H1 (cell line): Measurements from ENCODE around the gene ADGRL3. TPM values are rescaled to one million over a fixed set of nuclear protein-coding genes. Genes with fewer than 3 reads are reported as not detected.

Experiments used
- CTCF ChIA-PET: fragments of 300-600 bp; sonication (Branson Sonifier 250); formaldehyde crosslinking; loops from one replicate; lab custom pipeline; 2021; ENCODE audit not compliant: partially characterized antibody; lab: Charles Lee
- POLR2A ChIA-PET: fragments of 300-600 bp; sonication (Branson Sonifier 250); formaldehyde crosslinking; loops from one replicate; lab custom pipeline; 2021; ENCODE audit warnings: inconsistent platforms; ENCODE audit not compliant: partially characterized antibody; lab: Charles Lee
- DNase-seq, 2 experiments: peaks; one replicate each; pipeline versions ENCODE4 v3.0.0 to v3.0.0-alpha.2; 2010 to 2022; ENCODE audit warnings: low spot score in 2 of 2, low read depth in 1 of 2, mixed read lengths in 1 of 2
- FAIRE-seq: peaks from 2 replicates; lab custom pipeline; 2011; peaks lifted over from hg19 to GRCh38; lab: Jason Lieb, UNC
- H2AFZ ChIP-seq: 2 replicates; pipeline ENCODE4 v1.8.1; 2012; ENCODE audit warnings: low read length, inconsistent platforms
- H2AK5ac ChIP-seq: 2 replicates; pipeline ENCODE4 v1.6.1; 2013; ENCODE audit warnings: low read depth, low read length
- H2BK120ac ChIP-seq: replicated peaks from 2 replicates; pipeline ENCODE3; 2013; ENCODE audit warnings: low read depth, low read length, inconsistent platforms
- H2BK12ac ChIP-seq: 2 replicates; pipeline ENCODE4 v1.6.1; 2013; ENCODE audit warnings: low read depth, low read length
- H2BK15ac ChIP-seq: 2 replicates; pipeline ENCODE4 v1.6.1; 2013; ENCODE audit warnings: low read length
- H2BK20ac ChIP-seq: 2 replicates; pipeline ENCODE4 v1.6.1; 2013; ENCODE audit warnings: low read length
- H2BK5ac ChIP-seq: 2 replicates; pipeline ENCODE4 v1.6.1; 2013; ENCODE audit warnings: low read depth, low read length
- H3K14ac ChIP-seq: 2 replicates; pipeline ENCODE4 v1.6.1; 2013; ENCODE audit warnings: inconsistent platforms; ENCODE audit not compliant: insufficient read length
- H3K18ac ChIP-seq: 2 replicates; pipeline ENCODE4 v1.6.1; 2013; ENCODE audit warnings: low read length; ENCODE audit errors: extremely low read depth
- H3K23ac ChIP-seq: 2 replicates; pipeline ENCODE4 v1.6.1; 2013; ENCODE audit warnings: inconsistent platforms; ENCODE audit not compliant: insufficient read length
- H3K23me2 ChIP-seq: 2 replicates; pipeline ENCODE4 v1.6.1; 2013; ENCODE audit warnings: low read depth, low read length
- H3K27ac ChIP-seq: 2 replicates; pipeline ENCODE4 v1.6.1; 2011; ENCODE audit warnings: low read depth, low read length, inconsistent platforms
- H3K27me3 ChIP-seq, 4 experiments: replicated peaks in 1 of 4; 1 replicate in 1 of 4; 2 replicates in 3 of 4; pipeline versions ENCODE4 v1.6.1 to v1.8.1; 2011 to 2013; ENCODE audit warnings: low read length in 3 of 4, mild to moderate bottlenecking in 3 of 4, inconsistent platforms in 2 of 4, mixed read lengths in 2 of 4, moderate library complexity in 1 of 4; ENCODE audit not compliant: control insufficient read depth in 3 of 4, insufficient read depth in 3 of 4; ENCODE audit errors: extremely low read depth in 1 of 4
- H3K36me3 ChIP-seq, 4 experiments: 2 replicates each; pipeline versions ENCODE4 v1.6.1 to v1.8.1; 2011 to 2013; ENCODE audit warnings: mild to moderate bottlenecking in 4 of 4, low read length in 3 of 4, moderate library complexity in 2 of 4, control low read depth in 1 of 4, inconsistent platforms in 1 of 4; ENCODE audit not compliant: insufficient read depth in 4 of 4, control insufficient read depth in 2 of 4
- H3K4ac ChIP-seq: replicated peaks from 2 replicates; pipeline ENCODE3; 2013; ENCODE audit warnings: low read length, low read depth, mixed read lengths, inconsistent platforms; ENCODE audit not compliant: insufficient read length
- H3K4me1 ChIP-seq, 4 experiments: replicated peaks in 1 of 4; 1 replicate in 1 of 4; 2 replicates in 3 of 4; pipeline versions ENCODE4 v1.6.1 to v1.8.1; 2011 to 2013; ENCODE audit warnings: low read length in 3 of 4, inconsistent platforms in 2 of 4, mixed read lengths in 1 of 4; ENCODE audit not compliant: insufficient read depth in 4 of 4, control insufficient read depth in 3 of 4
- H3K4me2 ChIP-seq, 2 experiments: 2 replicates each; pipeline versions ENCODE4 v1.6.1 to v1.8.1; 2011 to 2013; ENCODE audit warnings: low read depth in 2 of 2, low read length in 2 of 2, control low read depth in 1 of 2, inconsistent platforms in 1 of 2, mild to moderate bottlenecking in 1 of 2; ENCODE audit not compliant: insufficient read depth in 1 of 2
- H3K4me3 ChIP-seq, 4 experiments: fragments of 200-600, 300-600 bp in 1 of 4; sonication (generic), shearing (Covaris generic), sonication (Bioruptor Twin) in 1 of 4; 2 replicates each; pipeline versions ENCODE4 v1.5.1 to v1.8.1; 2011 to 2016; ENCODE audit warnings: low read length in 4 of 4, low read depth in 3 of 4, control low read depth in 2 of 4, inconsistent platforms in 2 of 4, mild to moderate bottlenecking in 2 of 4, mixed read lengths in 1 of 4, moderate library complexity in 1 of 4; ENCODE audit not compliant: insufficient read depth in 2 of 4; ENCODE audit errors: extremely low read depth in 1 of 4
- H3K56ac ChIP-seq: replicated peaks from 2 replicates; pipeline ENCODE3; 2013; ENCODE audit warnings: low read depth, mild to moderate bottlenecking, mixed read lengths, low read length, inconsistent platforms; ENCODE audit not compliant: insufficient read length
- H3K79me1 ChIP-seq: 2 replicates; pipeline ENCODE4 v1.6.1; 2013; ENCODE audit warnings: low read depth, low read length, control low read depth
- H3K79me2 ChIP-seq, 2 experiments: 2 replicates each; pipeline versions ENCODE4 v1.6.1 to v1.8.1; 2012 to 2013; ENCODE audit warnings: low read length in 2 of 2, mild to moderate bottlenecking in 2 of 2, inconsistent platforms in 1 of 2; ENCODE audit not compliant: insufficient read depth in 2 of 2, control insufficient read depth in 1 of 2
- H3K9ac ChIP-seq, 4 experiments: replicated peaks in 1 of 4; 1 replicate in 1 of 4; 2 replicates in 3 of 4; pipeline versions ENCODE4 v1.6.1 to v1.8.1; 2011 to 2013; ENCODE audit warnings: low read depth in 3 of 4, low read length in 3 of 4, control low read depth in 2 of 4, mild to moderate bottlenecking in 2 of 4, moderate library complexity in 2 of 4, inconsistent platforms in 1 of 4; ENCODE audit errors: extremely low read depth in 1 of 4
- H3K9me3 ChIP-seq, 2 experiments: 2 replicates each; pipeline versions ENCODE4 v1.6.1 to v1.8.1; 2012 to 2013; ENCODE audit warnings: mild to moderate bottlenecking in 2 of 2, moderate library complexity in 2 of 2, control low read depth in 1 of 2, inconsistent platforms in 1 of 2, low read depth in 1 of 2, low read length in 1 of 2, mixed read lengths in 1 of 2; ENCODE audit not compliant: insufficient read depth in 2 of 2
- H4K20me1 ChIP-seq, 2 experiments: replicated peaks in 1 of 2; 2 replicates each; pipeline versions ENCODE3 to v1.8.1; 2011 to 2013; ENCODE audit warnings: inconsistent platforms in 2 of 2, low read length in 2 of 2, mild to moderate bottlenecking in 1 of 2; ENCODE audit not compliant: insufficient read depth in 2 of 2, control insufficient read depth in 1 of 2
- H4K5ac ChIP-seq: 2 replicates; pipeline ENCODE4 v1.6.1; 2013; ENCODE audit warnings: low read length, low read depth, mixed read lengths, inconsistent platforms; ENCODE audit not compliant: insufficient read length
- H4K8ac ChIP-seq: 2 replicates; pipeline ENCODE4 v1.8.0; 2013; ENCODE audit warnings: mild to moderate bottlenecking, moderate library complexity, low read length, inconsistent platforms; ENCODE audit not compliant: insufficient read depth; ENCODE audit errors: extremely low read depth
- H4K91ac ChIP-seq: replicated peaks from 2 replicates; pipeline ENCODE3; 2013; ENCODE audit warnings: low read length, mixed read lengths, inconsistent platforms; ENCODE audit not compliant: insufficient read length
- WGBS, 2 experiments: shearing (Covaris generic) in 1 of 2; methylation state at CpG; one replicate each; pipeline versions ENCODE4 v1.1.6 to v1.1.7; 2013 to 2015; ENCODE audit warnings: low lambda C conversion rate in 2 of 2, mixed read lengths in 2 of 2, inconsistent platforms in 1 of 2, low coverage in 1 of 2, missing lambda C conversion rate in 1 of 2; ENCODE audit not compliant: insufficient replicate concordance in 2 of 2, insufficient coverage in 1 of 2, insufficient read length in 1 of 2; ENCODE audit errors: extremely low coverage in 1 of 2, missing lambda C conversion rate in 1 of 2; 5-methylcytosine and 5-hydroxymethylcytosine counted together
- polyA plus RNA-seq, 7 experiments: library from polyadenylated mRNA; depleted of rRNA in 3 of 7; stranded (reverse) in 5 of 7; unstranded in 2 of 7; fragments of >200 nt in 5 of 7; fragments of 200-250 nt in 2 of 7; gene quantifications; 1 replicate in 5 of 7; 2 replicates in 1 of 7; 4 replicates in 1 of 7; pipeline versions ENCODE4 v1.2.1 to v1.2.3, GENCODE V29; 2011 to 2013; ENCODE audit warnings: missing spikeins in 2 of 7, mixed read lengths in 2 of 7
- total RNA-seq: library from RNA; stranded (reverse); fragmentation: NEBNext Ultra II Directional; extraction: Animal tissue kit (Norgen Biotek cat#: 25700); gene quantifications from 2 replicates; pipeline ENCODE4 v1.2.1, GENCODE V29; 2021

Gene ADGRL3
- total and polyA plus RNA-seq, 2 of the 8 experiments (the other 6 are each of a cell fraction or from before 2014, with no cell fraction given) = 6.6 to 13.0 TPM

DNA sequence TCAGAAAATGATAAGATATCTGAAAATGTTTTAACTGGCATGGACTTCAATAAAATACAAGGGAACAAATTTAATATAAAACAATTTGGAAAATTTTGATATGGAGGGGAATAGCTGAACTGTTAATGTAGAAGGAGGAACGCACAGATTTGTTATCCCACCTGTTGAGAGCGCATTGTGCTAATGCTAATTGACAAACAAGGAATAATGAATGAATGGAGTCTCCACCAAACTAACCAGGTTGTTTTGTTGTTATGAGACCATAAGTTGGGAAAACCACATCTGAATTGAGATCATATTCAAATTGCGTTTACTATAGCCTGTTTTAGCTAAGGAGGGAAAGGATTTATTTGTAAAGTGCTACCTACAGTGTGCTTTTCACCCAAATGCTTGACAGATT is 195.6 kb downstream of the ADGRL3 start:
- no peak overlapping the region for H3K4ac ChIP-seq
- H3K9me3 ChIP-seq = no peaks in the 10 kb centered on the region
- peaks cover 0 to 18% (median 5%) of the 10 kb centered on the region in 4 experiments; a peak in 4 of 7 replicates for H3K4me1 ChIP-seq
- H4K20me1 ChIP-seq = no peaks in the 10 kb centered on the region
- H4K91ac ChIP-seq = no peak overlapping the region
- DNase-seq = no peak
- no peak overlapping the region for H3K27ac ChIP-seq
- ChIA-PET CTCF (interaction anchor here (0.9 kb wide), 1 partner anchor 8 kb away, joined by 3 read pairs; no protein-coding TSS in a partner anchor), POLR2A (interaction anchor here (1.1 to 1.4 kb wide), 2 partner anchors 8 to 23 kb away, joined by 3 read pairs; no protein-coding TSS in a partner anchor)
- H3K56ac ChIP-seq = no peak overlapping the region
- H3K23me2 ChIP-seq = no peaks in the 10 kb centered on the region
- H4K8ac ChIP-seq = no peak overlapping the region
- H2BK15ac ChIP-seq = no peak overlapping the region
- no peak overlapping the region for H2BK12ac ChIP-seq
- H3K79me1 ChIP-seq = no peaks in the 10 kb centered on the region
- H2AFZ ChIP-seq = no peak overlapping the region
- H4K5ac ChIP-seq = peak overlapping the region; percentile 80
- no peak overlapping the region for H3K18ac ChIP-seq
- no peak overlapping the region for H2AK5ac ChIP-seq
- no peaks in the 10 kb centered on the region for H3K36me3 ChIP-seq
- WGBS, 2 experiments = 7% methylated on average over 3 of the region's 3 CpGs; no CpG with 5 or more reads in 1 of the 2 experiments
- H2BK5ac ChIP-seq = peak overlapping the region; percentile 45; the same call in 1 of the 2 replicates
- peak; percentile 79 for FAIRE-seq
- H2BK120ac ChIP-seq = no peak overlapping the region
- peak overlapping the region; percentile 28 to 49; a peak in 3 of 4 replicates for H3K4me2 ChIP-seq
- H3K79me2 ChIP-seq = no peaks in the 10 kb centered on the region
- no peaks in the 10 kb centered on the region for H3K27me3 ChIP-seq
- no peak overlapping the region for H3K9ac ChIP-seq
- H3K4me3 ChIP-seq = peak overlapping the region in 1 of 4 experiments; percentile 27; a peak in 1 of 8 replicates
- no peak overlapping the region for H2BK20ac ChIP-seq
- no peak overlapping the region for H3K23ac ChIP-seq
- no peak overlapping the region for H3K14ac ChIP-seq
